GM19467 (cell line): ENCODE measurements around the gene GATAD1.
"Not testable (repeated sequence)": the region's sequence is repeated elsewhere in the genome, so short reads cannot be mapped to it uniquely, and the experiment has no call there.

Experiments used
- ATAC-seq: cut with Tn5 transposase; IDR thresholded peaks from one replicate; pipeline ENCODE4 v1.9.1; 2021; ENCODE audit warnings: mild to moderate bottlenecking, moderate library complexity; ENCODE audit not compliant: unreplicated experiment

Gene GATAD1

DNA sequence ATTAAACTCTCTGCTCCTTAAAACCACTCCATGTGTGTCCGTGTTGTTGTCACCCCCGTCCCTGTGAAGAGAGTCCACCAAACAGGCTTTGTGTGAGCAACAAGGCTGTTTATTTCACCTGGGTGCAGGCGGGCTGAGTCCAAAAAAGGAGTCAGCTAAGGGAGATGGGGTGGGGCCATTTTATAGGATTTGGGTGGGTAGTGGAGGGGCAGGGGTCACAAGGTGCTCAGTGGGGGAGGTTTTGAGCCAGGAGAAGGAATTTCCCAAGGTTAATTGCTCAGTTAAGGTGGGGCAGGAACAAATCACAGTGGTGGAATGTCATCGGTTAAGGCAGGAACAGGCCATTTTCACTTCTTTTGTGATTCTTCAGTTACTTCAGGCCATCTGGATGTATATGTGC is 31.9 kb downstream of the GATAD1 start:
- ATAC-seq = not testable (repeated sequence)

DNA sequence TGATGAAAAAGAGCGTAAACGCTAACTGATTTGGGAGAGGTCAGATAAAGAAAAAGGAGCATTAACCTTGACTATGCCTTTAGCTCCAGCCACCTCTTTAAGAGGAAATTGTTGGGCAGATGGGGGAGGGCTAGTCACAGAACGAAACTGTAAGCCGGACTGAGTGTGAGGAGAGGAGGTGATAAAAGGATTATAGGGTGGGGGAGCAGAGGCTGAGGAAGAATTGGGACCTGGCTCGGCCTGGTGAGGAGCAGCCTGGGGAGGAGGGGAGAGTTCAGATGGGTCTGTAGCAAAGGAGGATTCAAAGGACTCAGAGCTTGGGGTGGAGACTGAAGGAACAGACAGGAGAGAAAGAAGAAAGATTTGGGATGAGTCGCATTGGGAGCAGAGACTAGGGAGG is 36.3 kb downstream of the GATAD1 start:
- ATAC-seq = not testable (repeated sequence)

DNA sequence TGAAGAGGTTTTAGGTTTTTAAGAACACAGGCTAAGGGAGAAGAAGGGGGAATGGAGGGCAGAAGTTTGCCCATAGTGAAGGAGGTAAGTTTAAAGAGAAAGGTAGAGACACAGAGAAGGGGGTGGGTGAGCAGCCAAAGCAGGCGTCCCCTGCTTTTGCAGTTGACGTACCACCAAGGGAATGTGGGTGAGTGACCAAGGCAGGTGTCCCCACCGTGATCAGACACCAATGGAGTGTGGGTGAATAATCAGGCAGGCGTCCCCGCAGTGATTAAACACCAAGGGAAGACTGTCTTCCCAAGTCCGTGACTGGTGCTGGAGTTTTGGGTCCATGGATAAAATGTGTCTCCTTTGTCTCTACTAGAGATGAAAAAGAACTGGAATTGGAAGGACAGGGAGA is 36.9 kb downstream of the GATAD1 start:
- not testable (repeated sequence) for ATAC-seq

GRCh38 chr7:92485267-92485892 is 38.1 kb downstream of the GATAD1 start:
- ATAC-seq = no peak

- no peak for ATAC-seq
Measured at GRCh38 chr7:92485974-92486373, 38.7 kb downstream of the GATAD1 start.

DNA sequence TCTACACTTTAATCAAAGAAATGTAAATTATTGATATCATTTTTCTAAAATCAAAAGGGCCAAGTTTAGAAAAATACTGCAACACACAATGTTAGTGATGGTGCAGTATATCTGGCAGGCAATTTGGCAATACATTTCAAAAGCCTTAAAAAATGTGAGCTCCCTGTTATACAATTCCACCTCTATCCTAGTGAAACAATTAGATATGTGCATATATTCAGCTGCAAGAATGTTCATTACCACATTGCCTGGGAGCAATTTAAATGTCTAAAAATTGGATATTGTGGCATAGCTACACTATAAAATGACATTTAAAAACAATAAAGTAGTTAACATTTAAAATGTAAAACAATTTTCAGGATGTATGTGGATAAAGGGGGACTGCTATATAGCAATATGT is 40.5 kb downstream of the GATAD1 start:
- no peak for ATAC-seq

DNA sequence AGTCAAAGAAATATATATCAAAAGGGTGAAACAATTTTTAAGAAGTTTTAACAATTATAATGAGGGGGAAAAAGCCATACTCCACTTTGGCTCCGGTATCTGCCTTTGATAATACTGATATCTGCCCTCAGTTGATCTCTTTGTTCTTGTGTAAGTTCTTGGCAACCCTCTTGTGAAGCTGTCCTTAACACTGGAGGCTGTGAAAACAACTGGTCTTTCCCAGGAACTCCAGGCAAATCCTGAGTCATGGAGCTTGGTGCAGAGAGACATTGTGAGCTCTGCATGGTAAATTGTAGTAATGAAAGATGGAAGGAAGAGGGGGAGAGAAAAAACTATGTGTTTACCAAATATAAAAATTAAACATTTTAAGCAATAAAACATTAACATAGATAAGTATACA is 42.4 kb downstream of the GATAD1 start:
- no peak for ATAC-seq

DNA sequence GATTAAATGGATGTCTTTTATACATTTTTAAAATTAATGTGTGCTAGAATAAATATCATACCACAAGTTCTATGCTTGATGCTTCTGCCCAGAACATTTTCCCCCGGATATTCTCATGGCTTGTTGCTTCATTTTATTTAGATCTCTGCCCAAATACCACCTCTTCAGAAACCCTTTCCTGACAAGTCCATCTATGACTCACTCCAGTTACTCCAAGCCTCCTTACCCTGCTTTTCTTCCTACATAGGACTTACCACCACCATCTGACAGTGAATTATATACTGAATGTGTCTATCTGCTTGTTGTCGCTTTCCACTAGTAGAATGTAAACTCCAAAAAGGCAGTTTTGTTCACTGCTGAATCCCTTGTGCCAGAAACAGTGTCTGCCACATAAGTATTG is 49.6 kb downstream of the GATAD1 start:
- ATAC-seq = no peak

- ATAC-seq = no peak
Measured at GRCh38 chr7:92498557-92498956, 51.3 kb downstream of the GATAD1 start.

GRCh38 chr7:92503767-92504166 is 56.5 kb downstream of the GATAD1 start:
- no peak for ATAC-seq

DNA sequence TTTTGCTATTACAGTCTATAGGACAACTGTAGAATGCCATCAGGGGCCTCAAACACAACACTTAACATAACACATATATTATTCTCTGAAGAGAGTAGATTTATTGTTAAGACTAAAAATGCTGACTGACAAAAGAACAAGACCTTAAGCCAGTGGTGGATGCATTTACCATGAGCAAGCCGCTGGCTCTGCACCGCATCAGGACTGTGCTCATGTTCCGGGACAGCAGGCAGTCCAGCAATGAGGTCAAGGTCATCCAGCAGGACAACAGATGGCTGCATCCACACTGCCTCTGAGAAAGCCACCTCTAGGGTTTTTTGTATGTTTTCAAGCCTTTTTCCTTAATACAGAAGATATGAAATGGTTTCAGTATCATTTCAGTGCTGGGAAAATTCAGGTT is 57.3 kb downstream of the GATAD1 start:
- ATAC-seq = no peak

GRCh38 chr7:92506363-92506762 is 59.1 kb downstream of the GATAD1 start:
- no peak for ATAC-seq

DNA sequence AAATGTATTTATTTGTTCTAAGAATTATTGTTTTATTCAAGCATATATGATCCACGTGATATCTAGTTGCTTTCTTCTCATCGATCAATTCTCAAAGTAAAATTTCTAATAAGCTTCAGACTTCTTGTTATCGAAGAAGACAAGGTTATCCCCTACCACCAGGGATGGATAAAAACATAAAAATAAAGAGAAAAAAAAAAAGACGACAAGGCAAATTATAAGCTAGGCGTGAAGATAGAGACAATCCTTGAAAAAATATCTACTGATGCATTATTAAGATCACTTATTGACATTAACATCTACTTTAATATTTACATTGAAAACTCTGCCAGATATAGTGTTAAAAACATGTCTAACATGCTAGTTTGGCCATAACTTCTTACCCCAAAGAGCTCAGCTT is 61.7 kb downstream of the GATAD1 start:
- no peak for ATAC-seq
